IMR-90 (cell line): ENCODE measurements around the gene THOC6. TPM values are rescaled to one million over a fixed set of nuclear protein-coding genes. Genes with fewer than 3 reads are reported as not detected.

Experiments
- ATAC-seq: fragments of 200-7000 bp; cut with Tn5 transposase; 2 replicates; pipeline ENCODE4 v1.9.1; 2020; ENCODE audit warnings: low read depth, mild to moderate bottlenecking, moderate library complexity
- BruUV-seq: library from RNA; stranded (reverse); fragments of 400-500 nt; replicated peaks from 2 replicates; lab custom pipeline; 2021; lab: Mats Ljungman, UMichigan
- CTCF ChIA-PET: fragments of 300-600 bp; formaldehyde crosslinking; extraction: SDS; loops from one replicate; lab custom pipeline; 2021; ENCODE audit warnings: antibody characterized with exemption; lab: Yijun Ruan, JAX
- POLR2A ChIA-PET: fragments of 300-600 bp; sonication (Branson Sonifier 250); formaldehyde crosslinking; loops from one replicate; lab custom pipeline; 2022; ENCODE audit warnings: antibody characterized with exemption; ENCODE audit not compliant: unreplicated experiment; lab: Charles Lee
- DNase-seq: peaks from one replicate; pipeline ENCODE4 v3.0.0; 2013
- H2AFZ ChIP-seq: replicated peaks from 2 replicates; pipeline ENCODE3; 2013; ENCODE audit warnings: low read length, mild to moderate bottlenecking; ENCODE audit not compliant: poor library complexity
- H2AK5ac ChIP-seq: 2 replicates; pipeline ENCODE4 v1.6.1; 2013; ENCODE audit warnings: low read depth, low read length, inconsistent platforms
- H2AK9ac ChIP-seq: replicated peaks from 2 replicates; pipeline ENCODE3; 2013; ENCODE audit warnings: mild to moderate bottlenecking, low read depth, low read length, moderate library complexity; ENCODE audit not compliant: poor library complexity
- H2BK120ac ChIP-seq: 2 replicates; pipeline ENCODE4 v1.6.1; 2013; ENCODE audit warnings: low read depth, low read length, inconsistent platforms
- H2BK15ac ChIP-seq: 3 replicates; pipeline ENCODE4 v1.6.1; 2013; ENCODE audit warnings: low read depth, low read length, inconsistent platforms
- H2BK20ac ChIP-seq: 2 replicates; pipeline ENCODE4 v1.6.1; 2013; ENCODE audit warnings: low read depth, mild to moderate bottlenecking, inconsistent platforms, low read length, moderate library complexity
- H2BK5ac ChIP-seq: 2 replicates; pipeline ENCODE4 v1.6.1; 2013; ENCODE audit warnings: mild to moderate bottlenecking, low read depth, low read length, inconsistent platforms; ENCODE audit not compliant: poor library complexity, severe bottlenecking
- H3K14ac ChIP-seq: replicated peaks from 2 replicates; pipeline ENCODE4 v1.6.1; 2013; ENCODE audit warnings: low read depth, low read length, inconsistent platforms
- H3K18ac ChIP-seq: 2 replicates; pipeline ENCODE4 v1.6.1; 2013; ENCODE audit warnings: low read depth, low read length, control low read depth
- H3K23ac ChIP-seq: 2 replicates; pipeline ENCODE4 v1.6.1; 2013; ENCODE audit warnings: low read depth, low read length, inconsistent platforms
- H3K27ac ChIP-seq: 2 replicates; pipeline ENCODE4 v1.5.1; 2013; ENCODE audit warnings: mild to moderate bottlenecking, control low read depth, low read length; ENCODE audit not compliant: insufficient read depth
- H3K27me3 ChIP-seq: 2 replicates; pipeline ENCODE4 v1.6.1; 2013; ENCODE audit warnings: low read length; ENCODE audit not compliant: control insufficient read depth, insufficient read depth
- H3K36me3 ChIP-seq: 2 replicates; pipeline ENCODE4 v1.6.1; 2013; ENCODE audit warnings: low read length, mixed read lengths; ENCODE audit not compliant: control insufficient read depth, insufficient read depth
- H3K4ac ChIP-seq: 2 replicates; pipeline ENCODE4 v1.6.1; 2013; ENCODE audit warnings: low read depth, low read length, inconsistent platforms
- H3K4me1 ChIP-seq: 2 replicates; pipeline ENCODE4 v1.6.1; 2013; ENCODE audit warnings: low read length, mixed read lengths; ENCODE audit not compliant: control insufficient read depth, insufficient read depth
- H3K4me2 ChIP-seq: 2 replicates; pipeline ENCODE4 v1.6.1; 2013; ENCODE audit warnings: low read depth, mild to moderate bottlenecking, control low read depth, low read length, moderate library complexity
- H3K4me3 ChIP-seq: 2 replicates; pipeline ENCODE4 v1.5.1; 2013; ENCODE audit warnings: low read depth, mild to moderate bottlenecking, control low read depth, low read length, moderate library complexity; ENCODE audit not compliant: insufficient read depth
- H3K56ac ChIP-seq: 2 replicates; pipeline ENCODE4 v1.6.1; 2013; ENCODE audit warnings: low read length, inconsistent platforms; ENCODE audit not compliant: insufficient read depth; ENCODE audit errors: extremely low read depth
- H3K79me1 ChIP-seq, 2 experiments: 2 replicates each; pipeline ENCODE4 v1.6.1; 2013; ENCODE audit warnings: low read length in 2 of 2, inconsistent platforms in 1 of 2, low read depth in 1 of 2
- H3K9ac ChIP-seq: 2 replicates; pipeline ENCODE4 v1.6.1; 2013; ENCODE audit warnings: low read depth, low read length, control low read depth
- H3K9me1 ChIP-seq: 2 replicates; pipeline ENCODE4 v1.6.1; 2013; ENCODE audit warnings: low read length, inconsistent platforms; ENCODE audit not compliant: insufficient read depth
- H3K9me3 ChIP-seq: 2 replicates; pipeline ENCODE4 v1.6.1; 2013; ENCODE audit warnings: low read length; ENCODE audit not compliant: control insufficient read depth, insufficient read depth
- H4K20me1 ChIP-seq: 2 replicates; pipeline ENCODE4 v1.6.1; 2013; ENCODE audit warnings: low read length, inconsistent platforms; ENCODE audit not compliant: insufficient read depth
- H4K5ac ChIP-seq: 2 replicates; pipeline ENCODE4 v1.6.1; 2013; ENCODE audit warnings: mild to moderate bottlenecking, low read depth, low read length, control low read depth
- H4K8ac ChIP-seq, 2 experiments: 2 replicates each; pipeline ENCODE4 v1.6.1; 2013; ENCODE audit warnings: low read depth in 2 of 2, low read length in 2 of 2, control low read depth in 1 of 2, inconsistent platforms in 1 of 2
- H4K91ac ChIP-seq: 2 replicates; pipeline ENCODE4 v1.6.1; 2013; ENCODE audit warnings: low read depth, low read length, inconsistent platforms; ENCODE audit not compliant: insufficient read depth
- BHLHE40 ChIP-seq: fragments of 150-350 bp; IDR thresholded peaks from 2 replicates; pipeline ENCODE4 v1.6.1; 2016; ENCODE audit warnings: mild to moderate bottlenecking, low read depth, low read length
- CEBPB ChIP-seq: IDR thresholded peaks from 2 replicates; pipeline ENCODE4 v1.6.1; 2012; ENCODE audit warnings: low read depth, low read length, improper control_type of control experiment
- CHD1 ChIP-seq: IDR thresholded peaks from 2 replicates; pipeline ENCODE4 v1.6.1; 2012; ENCODE audit warnings: low read depth, low read length, improper control_type of control experiment
- ELK1 ChIP-seq: fragments of 150-350 bp; IDR thresholded peaks from 2 replicates; pipeline ENCODE4 v1.6.1; 2016; ENCODE audit warnings: low read depth, mild to moderate bottlenecking, low read length, moderate library complexity, borderline replicate concordance
- MAZ ChIP-seq: IDR thresholded peaks from 2 replicates; pipeline ENCODE4 v1.6.1; 2012; ENCODE audit warnings: low read depth, mild to moderate bottlenecking, low read length, improper control_type of control experiment, moderate library complexity, borderline replicate concordance
- MXI1 ChIP-seq: IDR thresholded peaks from 2 replicates; pipeline ENCODE4 v1.6.1; 2012; ENCODE audit warnings: low read depth, mild to moderate bottlenecking, low read length, moderate library complexity, borderline replicate concordance
- NFE2L2 ChIP-seq: fragments of 150-350 bp; IDR thresholded peaks from 2 replicates; pipeline ENCODE4 v1.6.1; 2016; ENCODE audit warnings: low read depth, mild to moderate bottlenecking, low read length
- POLR2A ChIP-seq: IDR thresholded peaks from 2 replicates; pipeline ENCODE4 v1.6.1; 2012; ENCODE audit warnings: mild to moderate bottlenecking, low read depth, low read length
- RAD21 ChIP-seq: IDR thresholded peaks from 2 replicates; pipeline ENCODE4 v1.6.1; 2012; ENCODE audit warnings: low read length, improper control_type of control experiment
- RFX5 ChIP-seq: IDR thresholded peaks from 2 replicates; pipeline ENCODE4 v1.8.0; 2012; ENCODE audit warnings: low read depth, mild to moderate bottlenecking, low read length, moderate library complexity
- SMC3 ChIP-seq: fragments of 150-350 bp; IDR thresholded peaks from 2 replicates; pipeline ENCODE4 v1.6.1; 2016; ENCODE audit warnings: low read depth, mild to moderate bottlenecking, antibody characterized with exemption, low read length, moderate library complexity
- WGBS, 2 experiments: methylation state at CpG; one replicate each; pipeline versions ENCODE4 v1.1.5 to v1.1.7; 2013; ENCODE audit warnings: missing lambda C conversion rate in 2 of 2; ENCODE audit not compliant: insufficient read length in 1 of 2; ENCODE audit errors: extremely low coverage in 2 of 2; 5-methylcytosine and 5-hydroxymethylcytosine counted together
- dilution Hi-C: fragments of 300-500 bp; cut with HindIII; formaldehyde crosslinking; loops from one replicate; pipeline ENCODE4 v1.14.3; 2018; ENCODE audit warnings: low sequenced_read_pairs; ENCODE audit not compliant: unreplicated experiment
- in situ Hi-C: fragments of 300-500 bp; cut with MboI; formaldehyde crosslinking; loops from 3 replicates; pipeline ENCODE4 v1.14.3; 2019; ENCODE audit warnings: low sequenced_read_pairs, inconsistent platforms, mixed read lengths
- intact Hi-C: fragments of 100-400 bp; cut with micrococcal nuclease; formaldehyde crosslinking; loops from 2 replicates; pipeline ENCODE4 v1.10.0; 2022
- polyA plus RNA-seq, 3 experiments: library from polyadenylated mRNA; depleted of rRNA; stranded (reverse); fragments of >200 nt; gene quantifications; 2 replicates each; pipeline ENCODE4 v1.2.3, GENCODE V29; 2012; ENCODE audit warnings: low replicate concordance in 1 of 3
- total RNA-seq: library from RNA; depleted of rRNA; stranded (reverse); fragments of >200 nt; gene quantifications from 2 replicates; pipeline ENCODE4 v1.2.3, GENCODE V29; 2012
- TF ChIP-seq, protein P1 (sequence below): conservative IDR thresholded peaks from 2 replicates; pipeline ENCODE4 v1.5.1; 2012; ENCODE audit warnings: mild to moderate bottlenecking, low read depth, low read length, improper control_type of control experiment

THOC6 gene
- total and polyA plus RNA-seq, 2 of the 4 experiments (the other 2 are of a cell fraction), result 16.8 to 23.1 TPM

GRCh38 chr16:3021449-3022207, 2.2 kb upstream of the THOC6 start (continued):
- TF ChIP-seq RAD21, result no peak
- no peak for TF ChIP-seq CEBPB
- no peak for TF ChIP-seq SMC3

GRCh38 chr16:3022208-3022683, 1.6 kb upstream of the THOC6 start:
- intact Hi-C loops, result loop anchor here (1.0 kb wide), 1 partner anchor 39 kb away; no protein-coding TSS in a partner anchor
- H3K9me1 ChIP-seq, result no peaks in the 10 kb centered on the region
- BruUV-seq, result no TSS peak
- TF ChIP-seq RFX5 (no peak), ELK1 (no peak), SMC3 (no peak), NFE2L2 (peak; percentile 31; the same call in 1 of the 2 replicates), CHD1 (no peak; the same call in 1 of the 2 replicates), MXI1 (no peak), BHLHE40 (peak; percentile 24; the same call in 1 of the 2 replicates), CEBPB (no peak), MAZ (peak; percentile 90), RAD21 (no peak), POLR2A (peak; percentile 23; the same call in 1 of the 2 replicates)
- TF ChIP-seq, protein P1, sequence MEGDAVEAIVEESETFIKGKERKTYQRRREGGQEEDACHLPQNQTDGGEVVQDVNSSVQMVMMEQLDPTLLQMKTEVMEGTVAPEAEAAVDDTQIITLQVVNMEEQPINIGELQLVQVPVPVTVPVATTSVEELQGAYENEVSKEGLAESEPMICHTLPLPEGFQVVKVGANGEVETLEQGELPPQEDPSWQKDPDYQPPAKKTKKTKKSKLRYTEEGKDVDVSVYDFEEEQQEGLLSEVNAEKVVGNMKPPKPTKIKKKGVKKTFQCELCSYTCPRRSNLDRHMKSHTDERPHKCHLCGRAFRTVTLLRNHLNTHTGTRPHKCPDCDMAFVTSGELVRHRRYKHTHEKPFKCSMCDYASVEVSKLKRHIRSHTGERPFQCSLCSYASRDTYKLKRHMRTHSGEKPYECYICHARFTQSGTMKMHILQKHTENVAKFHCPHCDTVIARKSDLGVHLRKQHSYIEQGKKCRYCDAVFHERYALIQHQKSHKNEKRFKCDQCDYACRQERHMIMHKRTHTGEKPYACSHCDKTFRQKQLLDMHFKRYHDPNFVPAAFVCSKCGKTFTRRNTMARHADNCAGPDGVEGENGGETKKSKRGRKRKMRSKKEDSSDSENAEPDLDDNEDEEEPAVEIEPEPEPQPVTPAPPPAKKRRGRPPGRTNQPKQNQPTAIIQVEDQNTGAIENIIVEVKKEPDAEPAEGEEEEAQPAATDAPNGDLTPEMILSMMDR, result no peak

More at GRCh38 chr16:3022208-3022683, 1.6 kb upstream of the THOC6 start:
- WGBS, 2 experiments, result no CpG with 5 or more reads among the region's 8 CpGs
- Histone ChIP-seq H2AFZ (peak overlapping the region; percentile 16), H3K4me2 (peak overlapping the region; percentile 95), H3K27ac (peak overlapping the region; percentile 100), H3K56ac (peak overlapping the region; percentile 100), H2AK5ac (peak overlapping the region; percentile 99), H3K36me3 (peaks cover 22% of the 10 kb centered on the region), H2BK20ac (peak overlapping the region; percentile 75), H3K9me3 (no peaks in the 10 kb centered on the region), H3K79me1 (peaks cover 0 to 27% of the 10 kb centered on the region in 2 experiments; a peak in 2 of 4 replicates), H2BK5ac (peak overlapping the region; percentile 99), H2BK120ac (peak overlapping the region; percentile 93), H3K9ac (peak overlapping the region; percentile 99), H3K4me1 (peaks cover 11% of the 10 kb centered on the region), H4K8ac (peak overlapping the region; percentile 98), H4K20me1 (peaks cover 31% of the 10 kb centered on the region), H3K14ac (peak overlapping the region; percentile 98), H3K4ac (peak overlapping the region; percentile 99), H3K27me3 (no peaks in the 10 kb centered on the region), H2BK15ac (peak overlapping the region; percentile 87; the same call in 2 of the 3 replicates), H3K23ac (peak overlapping the region; percentile 100), H4K91ac (peak overlapping the region; percentile 99), H2AK9ac (peak overlapping the region; percentile 93), H3K18ac (peak overlapping the region; percentile 96), H3K4me3 (peak overlapping the region; percentile 77), H4K5ac (peak overlapping the region; percentile 90)
- in situ Hi-C loops, result no loop called here
- dilution Hi-C loops, result no loop called here
- ChIA-PET POLR2A (interaction anchor here (1.4 to 2.0 kb wide), 2 partner anchors 9 to 10 kb away, joined by 3 to 7 read pairs; partner anchors contain the start of gene CLDN9), CTCF (interaction anchor here (2.7 kb wide), 1 partner anchor 9 kb away, joined by 12 read pairs; no protein-coding TSS in a partner anchor)
- ATAC-seq (peak; percentile 15), DNase-seq (peak; percentile 95)
